Occipital lobe (tissue), 2 donors: Measurements from ENCODE around the gene UNC45A. TPM values are rescaled to one million over a fixed set of nuclear protein-coding genes. Genes with fewer than 3 reads are reported as not detected.

ENCODE experiments used
- DNase-seq: peaks from one replicate; lab custom pipeline; 2025; lab: John Stamatoyannopoulos, UW
- total RNA-seq: library from RNA; depleted of rRNA; stranded (reverse); fragments of >200 nt; gene quantifications from one replicate; pipeline ENCODE4 v1.2.3, GENCODE V29; 2014

The UNC45A gene
- total RNA-seq, 1 donor from 2014 or later = 35.7 TPM

DNA sequence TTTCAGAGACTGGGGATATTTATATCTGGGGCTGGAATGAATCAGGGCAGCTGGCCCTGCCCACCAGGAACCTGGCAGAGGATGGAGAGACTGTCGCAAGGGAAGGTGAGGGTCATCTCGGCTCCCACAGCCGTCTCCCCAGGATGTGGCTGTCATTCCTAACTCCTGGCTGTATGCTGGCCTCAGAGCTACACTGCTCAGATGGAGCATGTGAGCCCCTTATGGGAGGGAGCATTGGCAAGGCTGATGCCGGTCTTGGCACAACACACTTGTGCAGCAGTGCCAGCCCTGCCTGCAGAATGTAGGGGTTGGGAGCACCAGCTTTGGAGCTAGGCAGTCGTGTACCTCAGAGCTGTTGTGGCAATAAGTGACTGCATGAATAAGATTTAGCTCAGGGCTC lies 24.8 kb downstream of the UNC45A start:
- DNase-seq = peak; percentile 60

DNA sequence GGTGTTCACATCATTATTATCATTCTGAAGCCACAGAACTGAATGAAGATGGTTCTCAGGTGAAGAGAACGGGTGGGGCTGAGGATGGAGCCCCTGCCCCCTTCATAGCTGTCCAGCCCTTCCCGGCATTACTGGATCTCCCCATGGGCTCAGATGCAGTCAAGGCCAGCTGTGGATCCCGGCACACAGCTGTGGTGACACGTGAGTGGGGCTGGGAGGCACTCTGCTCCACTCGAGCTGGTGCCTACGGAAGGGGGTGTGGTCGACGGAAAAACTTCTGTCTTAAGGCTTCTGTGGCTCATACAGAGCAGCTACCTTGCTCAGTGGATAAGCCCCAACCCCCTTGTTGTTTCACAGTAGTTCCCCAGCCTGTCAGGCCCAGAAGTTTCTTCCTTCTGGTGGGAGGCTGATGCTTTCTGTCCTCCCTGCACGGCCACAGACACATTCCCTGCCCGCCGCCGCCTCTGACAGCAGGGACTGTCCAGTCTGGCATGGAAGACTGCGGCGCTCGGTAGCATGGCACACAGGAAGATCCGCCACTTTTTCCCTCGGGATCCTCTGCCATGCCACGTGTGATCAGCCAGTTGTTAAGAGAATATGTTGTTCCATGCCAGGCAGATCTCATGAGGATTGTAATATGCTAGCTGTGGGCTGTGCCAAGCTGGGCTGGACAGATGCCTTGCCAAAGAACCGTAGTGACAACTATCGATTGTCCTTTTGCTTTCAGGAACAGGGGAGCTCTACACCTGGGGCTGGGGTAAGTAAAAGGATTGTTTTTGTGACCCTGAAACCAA lies 25.4 kb downstream of the UNC45A start:
- no peak for DNase-seq

GRCh38 chr15:90962021-90962420 lies 26.9 kb downstream of the UNC45A start:
- no peak for DNase-seq

DNA sequence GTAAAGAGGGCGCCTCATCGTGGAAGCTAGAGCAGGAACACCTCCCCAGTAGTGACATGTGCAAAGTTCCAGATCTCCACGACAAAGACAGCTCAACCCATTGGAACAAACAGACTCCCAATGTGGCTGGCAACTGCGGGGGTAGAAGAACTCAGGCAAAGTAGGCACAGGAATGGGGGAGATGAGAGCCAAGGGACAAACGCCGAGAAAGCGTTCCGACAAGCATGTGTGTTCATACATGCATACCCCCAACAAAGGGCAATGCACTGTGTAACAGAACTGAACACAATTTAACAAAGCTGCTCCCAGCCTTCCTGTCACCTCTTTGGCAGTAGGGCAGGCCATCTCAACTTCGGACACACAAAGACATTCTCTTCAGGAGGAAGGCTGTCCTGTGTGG lies 31.2 kb downstream of the UNC45A start:
- DNase-seq = no peak

DNA sequence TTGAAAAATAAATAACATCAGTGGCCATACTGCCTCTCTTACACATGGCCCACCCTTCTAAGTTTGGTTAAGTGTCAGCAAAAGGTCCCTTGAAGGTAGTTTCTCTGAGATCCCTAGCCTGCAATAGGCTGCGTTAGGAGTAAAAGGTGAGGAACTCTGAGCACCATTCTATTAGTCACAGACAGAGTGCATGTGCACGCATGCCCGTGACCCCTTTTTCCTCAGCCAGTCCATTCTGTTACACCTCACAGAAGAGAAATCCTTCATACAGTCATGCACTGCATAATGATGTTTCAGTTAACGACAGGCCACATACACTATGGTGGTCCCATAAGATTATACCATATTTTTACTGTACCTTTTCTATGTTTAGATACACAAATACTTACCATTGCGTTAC lies 32.1 kb downstream of the UNC45A start:
- no peak for DNase-seq

GRCh38 chr15:90968434-90968833 lies 33.3 kb downstream of the UNC45A start:
- DNase-seq = no peak

- DNase-seq = no peak
These were observed 35.2 kb downstream of the UNC45A start for GRCh38 chr15:90970274-90970673.

DNA sequence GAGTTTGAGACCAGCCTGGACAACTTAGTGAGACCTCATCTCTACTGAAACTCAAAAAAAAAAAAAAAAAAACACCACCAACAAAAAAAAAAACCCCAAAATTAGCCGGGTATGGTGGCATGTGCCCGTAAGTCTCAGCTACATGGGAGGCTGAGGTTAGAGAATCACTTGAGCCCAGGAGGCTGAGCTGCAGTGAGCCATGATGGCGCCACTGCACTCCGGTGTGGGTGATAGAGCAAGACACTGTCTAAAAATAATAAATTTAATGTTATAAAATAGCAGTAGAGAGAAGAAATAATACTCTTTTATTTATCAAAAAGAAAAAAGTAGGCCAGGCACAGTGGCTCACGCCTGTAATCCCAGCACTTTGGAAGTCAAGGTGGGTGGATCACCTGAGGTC lies 37.0 kb downstream of the UNC45A start:
- no peak for DNase-seq

DNA sequence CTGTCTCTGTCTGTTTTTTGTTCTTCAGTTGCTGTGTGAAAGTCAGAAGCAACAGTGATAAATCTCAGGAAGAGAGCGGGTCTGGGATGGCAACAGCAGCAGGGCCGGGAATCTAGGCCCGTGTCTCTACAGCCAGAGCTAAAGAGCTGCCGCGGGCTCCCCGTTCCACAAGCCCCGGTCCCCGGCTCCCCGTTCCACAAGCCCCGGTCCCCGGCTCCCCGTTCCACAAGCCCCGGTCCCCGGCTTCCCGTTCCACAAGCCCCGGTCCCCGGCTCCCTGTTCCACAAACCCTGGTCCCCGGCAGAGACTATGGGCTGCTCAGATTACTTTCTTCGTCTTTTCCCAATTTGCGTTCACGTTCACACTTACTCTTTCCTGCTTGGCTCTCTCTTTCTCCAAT lies 39.1 kb downstream of the UNC45A start:
- DNase-seq = no peak

GRCh38 chr15:90979582-90979981 lies 44.5 kb downstream of the UNC45A start:
- DNase-seq = no peak

DNA sequence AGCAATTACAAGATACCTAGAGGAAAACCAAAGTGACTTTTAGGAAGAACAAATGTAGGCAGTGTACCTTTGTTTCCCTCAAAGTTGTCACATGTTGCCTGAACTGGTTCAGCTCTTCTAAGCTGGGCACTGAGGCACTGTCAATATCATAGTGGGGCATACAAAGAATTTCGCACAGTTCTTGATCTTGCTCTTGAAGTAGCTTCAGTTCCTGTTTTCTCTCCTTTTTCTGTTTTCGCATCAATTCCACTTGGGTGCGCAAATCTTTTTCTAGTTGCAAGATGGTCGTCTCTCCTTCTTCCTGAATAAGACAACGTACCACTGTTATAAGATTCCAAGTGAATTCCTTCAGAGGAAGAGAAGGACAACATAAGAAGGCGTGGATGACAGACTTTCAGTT lies 46.6 kb downstream of the UNC45A start:
- DNase-seq = no peak

- no peak for DNase-seq
These were observed 47.0 kb downstream of the UNC45A start for GRCh38 chr15:90982135-90982534.

DNA sequence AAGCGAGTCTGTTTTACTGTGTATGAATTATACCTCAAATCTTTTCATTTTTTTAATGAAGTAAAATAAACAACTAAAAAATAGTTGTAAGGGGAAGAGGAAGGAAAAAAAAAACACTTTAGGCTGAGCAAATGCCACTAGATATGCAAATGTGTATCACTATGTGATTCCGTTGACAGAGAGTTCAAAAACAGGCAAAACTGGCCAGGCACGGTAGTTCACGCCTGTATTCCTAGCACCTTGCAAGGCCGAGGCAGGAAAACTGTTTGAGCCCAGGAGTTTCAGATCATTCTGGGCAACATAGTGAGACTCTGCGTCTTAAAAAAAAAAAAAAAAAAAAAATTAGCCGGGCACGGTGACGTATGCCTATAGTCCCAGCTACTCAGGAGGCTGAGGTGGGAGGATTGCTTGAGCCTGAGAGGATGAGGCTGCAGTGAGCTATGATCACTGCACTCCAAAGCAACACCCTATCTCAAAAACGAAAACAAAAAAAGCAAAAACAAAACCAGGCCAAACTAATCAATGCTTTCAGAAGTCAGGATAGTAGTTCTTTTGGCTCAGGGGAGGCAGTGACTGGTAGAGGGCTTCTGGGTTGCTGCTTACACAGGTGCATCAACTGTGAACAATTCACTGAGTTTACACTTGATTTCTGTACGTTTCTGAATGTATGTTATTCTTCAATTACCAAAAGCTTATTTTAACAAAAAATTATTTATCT lies 51.9 kb downstream of the UNC45A start:
- DNase-seq = no peak

- DNase-seq = no peak
These were observed 52.6 kb downstream of the UNC45A start for GRCh38 chr15:90987561-90988141.

DNA sequence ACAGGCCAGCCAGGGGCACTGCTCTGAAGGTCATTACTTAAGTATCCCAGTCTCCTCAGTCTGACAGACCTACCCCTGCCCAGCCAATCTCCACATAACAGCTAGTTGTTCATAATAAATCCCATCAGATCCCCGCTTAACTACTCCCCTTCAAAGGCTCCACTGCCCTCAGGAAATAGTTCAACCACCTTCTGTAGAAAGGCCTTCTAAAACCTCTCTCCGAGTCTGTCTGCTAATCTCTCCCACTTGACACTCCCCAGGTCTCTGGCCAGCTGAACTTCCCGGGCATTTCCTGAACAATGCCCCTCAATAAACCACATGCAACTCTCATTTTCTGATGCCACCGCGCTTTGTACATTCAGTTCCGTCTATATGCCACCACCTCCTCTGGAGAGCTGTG lies 53.2 kb downstream of the UNC45A start:
- DNase-seq = no peak

DNA sequence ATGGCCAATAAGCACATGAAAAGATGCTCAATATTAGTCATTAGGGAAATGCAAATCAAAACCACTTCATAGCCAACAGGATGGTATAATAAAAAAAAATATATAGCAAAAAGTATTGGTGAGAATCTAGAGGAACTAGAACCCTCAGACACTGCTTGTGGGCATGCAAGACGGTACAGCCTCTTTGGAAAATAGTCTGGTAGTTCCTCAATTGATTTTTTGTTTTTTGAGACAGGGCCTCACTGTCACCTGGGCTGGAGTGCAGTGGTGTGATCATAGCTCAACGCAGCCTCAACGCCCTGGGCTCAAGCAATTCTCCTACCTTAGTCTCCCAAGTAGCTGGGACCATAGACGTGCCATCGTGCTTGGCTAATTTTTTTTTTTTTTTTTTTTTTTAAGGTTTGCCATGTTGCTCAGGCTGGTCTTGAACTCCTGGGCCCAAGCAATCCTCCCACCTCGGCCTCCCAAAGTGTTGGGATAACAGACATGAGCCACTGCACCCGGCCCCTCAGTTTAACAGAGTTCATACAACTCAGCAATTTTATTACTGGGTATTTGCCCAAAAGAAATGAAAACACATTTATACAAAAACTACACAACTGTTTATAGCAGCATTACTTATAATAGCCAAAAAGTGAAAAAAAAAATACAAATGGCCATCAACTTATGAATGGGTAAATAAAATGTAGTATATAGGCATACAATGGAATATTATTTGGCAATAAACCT lies 54.1 kb downstream of the UNC45A start:
- DNase-seq = no peak

DNA sequence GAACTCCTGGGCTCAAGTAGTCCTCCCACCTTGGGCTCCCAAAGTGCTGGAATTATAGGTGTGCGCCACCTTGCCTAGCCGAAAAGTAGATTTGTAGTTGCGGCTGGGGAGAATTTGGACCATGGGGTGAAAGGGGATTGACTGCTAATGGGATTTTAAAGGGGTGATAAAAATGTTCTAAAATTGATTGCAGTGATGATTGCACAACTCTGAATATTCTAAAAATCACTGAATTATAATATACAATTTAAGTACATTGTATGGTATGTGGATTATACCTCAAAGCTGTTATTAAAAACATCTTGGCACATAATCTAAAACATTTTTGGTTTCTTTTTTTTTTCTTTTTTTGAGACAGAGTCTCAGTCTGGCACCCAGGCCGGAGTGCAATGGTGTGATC lies 55.4 kb downstream of the UNC45A start:
- no peak for DNase-seq

DNA sequence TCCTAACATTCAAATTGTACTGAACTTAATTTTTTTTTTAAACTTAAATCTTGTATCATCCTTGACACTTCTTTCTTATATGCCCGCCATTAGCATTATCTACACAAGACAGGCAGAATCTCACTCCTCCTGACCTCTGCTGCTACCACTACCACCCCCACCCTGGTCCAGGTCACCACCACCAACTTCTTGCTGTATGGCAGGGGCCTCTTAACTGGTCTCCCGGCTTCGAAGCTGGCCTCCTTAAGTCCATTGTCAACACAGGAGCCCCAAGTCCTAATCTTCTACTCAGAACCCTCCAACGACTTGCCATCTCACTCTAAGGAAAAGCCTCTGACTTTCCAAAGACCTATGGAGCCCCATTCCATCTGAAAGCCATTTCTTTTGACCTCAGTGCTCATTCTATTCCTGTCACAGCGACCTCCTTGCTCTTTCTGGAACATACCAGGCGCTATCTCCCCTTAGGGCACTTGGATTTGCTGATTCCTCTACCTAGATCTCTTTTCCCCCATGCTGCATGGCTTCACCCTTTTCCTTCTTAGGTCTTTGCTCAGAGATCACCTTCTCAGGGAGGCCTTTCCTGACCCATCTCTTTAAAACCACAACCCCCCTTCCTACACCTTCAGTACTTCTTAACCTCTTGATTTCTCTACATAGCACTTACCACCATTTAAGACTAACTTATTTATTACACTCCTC lies 56.7 kb downstream of the UNC45A start:
- no peak for DNase-seq

GRCh38 chr15:90994059-90994416 lies 59.0 kb downstream of the UNC45A start:
- DNase-seq = no peak

DNA sequence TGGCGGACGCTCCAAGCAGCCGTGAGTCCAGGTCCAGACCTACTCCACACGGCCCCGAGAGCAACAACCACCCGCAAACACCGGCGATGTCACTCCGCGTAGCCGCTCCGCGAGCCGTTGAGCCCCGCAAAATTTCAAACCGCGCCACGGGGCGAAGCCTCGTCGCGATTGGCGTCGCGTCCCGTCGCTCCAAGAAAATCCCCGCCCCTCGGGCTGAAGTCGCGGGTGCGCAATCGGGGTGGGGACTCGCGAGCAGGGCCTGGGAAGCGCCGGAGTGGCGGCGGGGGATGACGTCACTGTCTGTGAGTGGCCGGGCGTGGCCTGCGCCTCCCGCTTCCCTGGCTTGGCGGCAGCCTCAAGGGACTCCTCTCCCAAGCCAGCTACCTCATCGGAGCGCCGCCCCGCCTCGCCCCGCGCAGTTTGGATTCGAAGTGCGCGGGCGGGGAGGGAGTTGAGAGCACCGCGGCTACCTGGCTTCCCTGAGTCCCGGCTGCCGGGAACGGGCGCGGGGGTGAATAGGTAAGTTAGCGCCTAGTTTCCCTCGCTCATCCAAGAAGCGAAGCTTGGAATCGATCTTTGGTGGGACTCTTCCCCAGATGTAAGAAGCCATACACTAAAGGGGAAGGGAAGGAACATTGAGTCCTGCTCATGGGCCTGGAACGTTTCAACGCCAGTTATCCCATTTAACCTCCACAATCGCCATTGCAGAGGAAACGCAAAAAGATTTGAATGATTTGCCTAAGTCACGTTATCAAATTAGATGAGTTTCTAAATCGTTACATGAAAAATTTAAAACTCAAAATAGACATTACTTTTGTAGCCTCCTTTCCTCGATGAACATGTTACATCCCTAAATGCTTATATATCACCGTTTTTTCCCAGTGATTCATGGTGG lies 59.6 kb downstream of the UNC45A start, which contains the start of gene PRC1:
TSS of gene PRC1 (minus strand) at position 119 of the 895 bp plus-strand sequence. CDS start at position 1, 118 bp downstream.
- DNase-seq = peak; percentile 96
